Measurements from ENCODE around the gene SLC2A4.

The SLC2A4 gene

DNA sequence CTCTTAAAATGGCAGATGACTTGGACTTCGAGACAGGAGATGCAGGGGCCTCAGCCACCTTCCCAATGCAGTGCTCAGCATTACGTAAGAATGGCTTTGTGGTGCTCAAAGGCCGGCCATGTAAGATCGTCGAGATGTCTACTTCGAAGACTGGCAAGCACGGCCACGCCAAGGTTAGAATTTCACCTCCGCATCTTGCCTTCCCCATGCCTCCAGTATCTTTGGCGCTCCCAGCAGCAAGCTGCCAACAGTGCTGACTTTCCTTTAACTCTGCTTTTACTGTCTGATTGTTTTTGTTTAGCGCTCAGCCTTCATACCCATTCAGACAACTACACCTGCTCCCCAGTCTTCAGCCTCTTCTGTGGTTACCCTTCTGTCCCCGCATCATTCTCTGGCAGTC lies 28.1 kb downstream of the SLC2A4 start:
- DNase-seq (ENCODE audit: low spot score): no peak
- TF ChIP-seq, protein P1, sequence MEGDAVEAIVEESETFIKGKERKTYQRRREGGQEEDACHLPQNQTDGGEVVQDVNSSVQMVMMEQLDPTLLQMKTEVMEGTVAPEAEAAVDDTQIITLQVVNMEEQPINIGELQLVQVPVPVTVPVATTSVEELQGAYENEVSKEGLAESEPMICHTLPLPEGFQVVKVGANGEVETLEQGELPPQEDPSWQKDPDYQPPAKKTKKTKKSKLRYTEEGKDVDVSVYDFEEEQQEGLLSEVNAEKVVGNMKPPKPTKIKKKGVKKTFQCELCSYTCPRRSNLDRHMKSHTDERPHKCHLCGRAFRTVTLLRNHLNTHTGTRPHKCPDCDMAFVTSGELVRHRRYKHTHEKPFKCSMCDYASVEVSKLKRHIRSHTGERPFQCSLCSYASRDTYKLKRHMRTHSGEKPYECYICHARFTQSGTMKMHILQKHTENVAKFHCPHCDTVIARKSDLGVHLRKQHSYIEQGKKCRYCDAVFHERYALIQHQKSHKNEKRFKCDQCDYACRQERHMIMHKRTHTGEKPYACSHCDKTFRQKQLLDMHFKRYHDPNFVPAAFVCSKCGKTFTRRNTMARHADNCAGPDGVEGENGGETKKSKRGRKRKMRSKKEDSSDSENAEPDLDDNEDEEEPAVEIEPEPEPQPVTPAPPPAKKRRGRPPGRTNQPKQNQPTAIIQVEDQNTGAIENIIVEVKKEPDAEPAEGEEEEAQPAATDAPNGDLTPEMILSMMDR (IDR thresholded peaks at IDR 0.05; ENCODE audit: borderline replicate concordance, control extremely low read depth, extremely low read depth, insufficient read depth, missing control alignments): no peak
- in situ Hi-C loops (cut with MboI; ENCODE audit: low sequenced_read_pairs, unreplicated experiment): no loop called here

DNA sequence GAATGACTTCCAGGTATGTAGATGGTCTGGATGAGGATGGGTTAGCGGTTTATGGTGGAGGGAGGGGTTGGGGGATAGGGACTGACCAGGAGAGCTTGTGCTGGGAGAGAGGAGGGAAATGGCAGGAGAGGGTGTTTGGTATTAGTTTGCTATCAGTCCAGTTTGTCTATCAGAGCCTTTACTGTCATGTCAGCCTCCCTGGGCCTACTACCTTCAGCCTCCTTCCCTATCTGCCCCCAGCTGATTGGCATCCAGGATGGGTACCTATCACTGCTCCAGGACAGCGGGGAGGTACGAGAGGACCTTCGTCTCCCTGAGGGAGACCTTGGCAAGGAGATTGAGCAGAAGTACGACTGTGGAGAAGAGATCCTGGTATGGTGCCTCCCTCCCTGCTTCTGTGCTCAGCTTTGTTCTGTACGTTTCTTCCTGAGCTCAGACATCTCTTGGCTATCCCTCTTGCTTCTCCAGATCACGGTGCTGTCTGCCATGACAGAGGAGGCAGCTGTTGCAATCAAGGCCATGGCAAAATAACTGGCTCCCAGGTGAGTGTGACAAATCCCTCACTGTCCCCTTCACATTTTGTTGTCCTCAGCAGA lies 29.7 kb downstream of the SLC2A4 start:
- TF ChIP-seq, protein P1 (IDR thresholded peaks at IDR 0.05; ENCODE audit: borderline replicate concordance, control extremely low read depth, extremely low read depth, insufficient read depth, missing control alignments): no peak
- no peak for DNase-seq (ENCODE audit: low spot score)
- in situ Hi-C loops (cut with MboI; ENCODE audit: low sequenced_read_pairs, unreplicated experiment): no loop called here

DNA sequence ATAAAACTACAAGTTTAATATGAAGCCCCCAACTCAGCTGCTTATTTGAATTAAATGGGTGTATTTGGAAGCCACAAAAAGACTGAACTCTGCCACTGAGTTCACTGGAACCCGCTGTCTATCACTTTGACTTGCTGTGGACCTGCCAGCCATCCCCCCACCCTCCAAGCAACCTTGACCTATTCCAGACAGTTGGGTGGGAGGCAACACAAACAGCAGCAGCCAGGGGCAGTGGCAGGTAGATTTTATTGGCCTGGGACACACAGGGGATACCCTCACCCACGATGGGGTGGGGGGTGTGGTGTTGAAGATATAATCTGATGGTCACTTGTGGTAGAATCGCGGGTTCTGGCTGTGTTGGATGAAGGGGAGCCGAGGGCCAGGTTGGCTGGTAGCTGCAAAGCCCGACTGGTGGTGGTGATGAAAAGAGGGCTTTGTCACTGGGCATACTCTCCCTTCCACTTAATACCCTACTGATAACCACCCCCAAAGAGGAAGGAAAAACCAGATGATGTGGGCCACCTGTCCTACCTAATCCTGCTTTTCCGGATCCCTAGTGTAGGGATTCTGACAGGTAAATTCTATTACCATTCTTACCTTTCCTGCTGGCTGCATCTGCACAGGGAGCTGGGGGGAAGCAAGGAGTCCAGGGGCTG lies 31.0 kb downstream of the SLC2A4 start:
- in situ Hi-C loops (cut with MboI; ENCODE audit: low sequenced_read_pairs, unreplicated experiment): no loop called here
- TF ChIP-seq, protein P1 (IDR thresholded peaks at IDR 0.05; ENCODE audit: borderline replicate concordance, control extremely low read depth, extremely low read depth, insufficient read depth, missing control alignments): no peak
- DNase-seq (ENCODE audit: low spot score): no peak

DNA sequence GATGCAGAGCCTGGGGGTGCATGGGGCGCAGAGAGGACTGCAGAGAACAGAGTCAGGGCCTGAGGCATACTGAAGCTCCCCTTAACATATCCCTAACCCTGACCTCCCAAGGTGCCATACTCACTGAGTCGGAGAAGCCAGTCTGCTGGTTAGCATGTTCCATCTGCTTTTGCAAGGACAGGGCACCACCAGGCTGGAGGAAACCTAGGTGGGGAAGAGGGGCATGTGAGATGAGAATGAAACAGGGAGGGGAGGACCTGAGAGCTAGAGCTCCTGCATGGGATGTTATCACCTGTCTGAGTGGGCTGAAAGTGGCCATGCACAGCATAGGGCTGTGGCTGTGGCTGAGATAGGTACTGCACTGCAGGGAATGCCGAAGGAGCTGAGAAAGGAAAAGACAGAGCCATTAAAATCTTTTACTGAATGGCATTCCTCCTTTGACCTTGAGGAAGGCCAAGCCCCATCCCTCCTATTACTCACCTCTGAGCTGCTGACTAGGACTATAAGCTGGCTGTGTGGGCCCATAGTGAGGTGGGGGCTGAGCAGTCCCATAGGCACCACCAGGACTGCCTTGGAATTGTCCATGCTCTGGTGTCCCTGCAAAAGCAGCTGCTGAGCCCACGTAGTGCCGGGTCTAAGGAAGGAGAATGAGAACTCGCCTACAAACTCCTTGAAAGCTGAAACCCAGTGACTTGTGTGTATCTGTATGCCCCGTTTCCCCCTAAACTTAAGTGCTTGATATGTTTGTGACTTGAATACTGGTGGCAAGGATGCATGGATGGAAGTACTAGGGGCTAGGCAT lies 31.8 kb downstream of the SLC2A4 start:
- no peak for DNase-seq (ENCODE audit: low spot score)
- TF ChIP-seq, protein P1 (IDR thresholded peaks at IDR 0.05; ENCODE audit: borderline replicate concordance, control extremely low read depth, extremely low read depth, insufficient read depth, missing control alignments): no peak
- in situ Hi-C loops (cut with MboI; ENCODE audit: low sequenced_read_pairs, unreplicated experiment): no loop called here

DNA sequence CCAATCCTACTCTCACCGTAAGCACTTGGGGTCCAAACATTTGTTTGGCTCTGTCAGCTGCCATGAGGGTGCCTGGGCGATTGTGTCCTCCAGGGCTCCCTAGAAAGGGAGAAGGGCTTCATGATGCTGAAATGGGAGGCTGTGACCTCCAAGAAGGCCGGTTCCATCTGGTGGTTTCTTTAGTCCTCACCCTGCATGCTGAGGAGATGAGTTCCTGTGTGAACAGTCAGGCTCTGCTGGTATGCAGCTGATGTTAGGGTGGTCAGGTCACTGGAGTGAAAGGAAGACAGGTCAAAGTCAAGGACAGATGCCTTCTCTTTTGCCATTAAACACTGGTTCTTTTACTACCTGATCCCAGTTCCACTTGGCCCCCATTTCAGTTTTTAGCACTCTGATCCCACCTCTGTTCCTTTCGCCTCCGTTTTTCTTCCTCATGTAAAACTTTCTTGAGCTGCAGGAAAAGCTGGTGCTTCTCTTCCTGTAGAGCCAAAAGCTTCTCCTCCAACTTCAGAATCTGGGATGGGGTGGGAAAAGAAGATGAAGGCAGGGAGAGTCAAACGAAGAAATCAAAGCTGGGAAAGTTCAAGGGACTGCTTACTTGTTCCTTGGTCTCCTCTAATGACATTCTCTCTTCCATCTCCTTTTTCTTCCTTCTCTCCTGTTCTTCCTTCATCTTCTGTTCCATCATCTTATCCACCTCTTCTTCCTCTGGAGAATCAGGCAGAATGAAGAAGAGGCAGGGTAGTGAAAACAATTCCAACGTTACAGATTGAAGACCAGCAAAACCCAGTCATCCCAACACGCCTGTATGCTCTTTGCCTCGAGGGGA lies 32.6 kb downstream of the SLC2A4 start:
- in situ Hi-C loops (cut with MboI; ENCODE audit: low sequenced_read_pairs, unreplicated experiment): no loop called here
- no peak for DNase-seq (ENCODE audit: low spot score)
- TF ChIP-seq, protein P1 (IDR thresholded peaks at IDR 0.05; ENCODE audit: borderline replicate concordance, control extremely low read depth, extremely low read depth, insufficient read depth, missing control alignments): no peak

Data from GM13976 (cell line).